AML-193 (cell line): ENCODE data around the gene DCAF6.
"Not testable (repeated sequence)": the region's sequence is repeated elsewhere in the genome, so short reads cannot be mapped to it uniquely, and the experiment has no call there.

Experiments
- DNase-seq, 2 experiments: peaks; one replicate each; lab custom pipeline; 2025; lab: John Stamatoyannopoulos, UW

DCAF6 gene

GRCh38 chr1:167923324-167924056 lies 13.0 kb upstream of the DCAF6 start:
- no peak for DNase-seq

GRCh38 chr1:167924102-167924501 lies 12.4 kb upstream of the DCAF6 start:
- no peak for DNase-seq

GRCh38 chr1:167924543-167925231 lies 11.8 kb upstream of the DCAF6 start:
- no peak for DNase-seq

DNA sequence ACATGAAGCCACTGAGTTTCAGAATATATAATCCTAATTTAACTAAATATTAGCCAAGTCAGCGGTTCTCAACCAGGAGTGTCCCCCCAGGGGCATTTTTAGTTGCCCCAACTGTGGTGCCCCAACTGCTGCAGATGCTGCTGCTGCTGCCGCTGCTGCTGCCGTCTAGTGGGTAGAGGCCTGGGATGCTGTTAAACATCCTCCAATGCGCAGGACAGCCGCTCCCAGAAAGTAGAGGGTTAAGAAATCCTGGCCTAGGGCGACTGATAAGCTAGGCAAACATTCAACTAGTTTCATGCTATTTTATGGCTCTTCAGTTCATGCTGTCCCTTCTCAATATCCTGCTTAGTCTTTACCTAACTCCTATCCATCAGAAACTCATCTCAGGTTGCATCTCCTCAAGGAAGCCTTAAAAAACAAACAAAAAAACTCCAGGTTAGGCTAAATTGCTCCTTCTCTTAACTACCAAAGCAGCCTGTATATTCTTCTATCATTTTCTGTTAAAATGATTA lies 9.9 kb upstream of the DCAF6 start:
- no peak for DNase-seq

DNA sequence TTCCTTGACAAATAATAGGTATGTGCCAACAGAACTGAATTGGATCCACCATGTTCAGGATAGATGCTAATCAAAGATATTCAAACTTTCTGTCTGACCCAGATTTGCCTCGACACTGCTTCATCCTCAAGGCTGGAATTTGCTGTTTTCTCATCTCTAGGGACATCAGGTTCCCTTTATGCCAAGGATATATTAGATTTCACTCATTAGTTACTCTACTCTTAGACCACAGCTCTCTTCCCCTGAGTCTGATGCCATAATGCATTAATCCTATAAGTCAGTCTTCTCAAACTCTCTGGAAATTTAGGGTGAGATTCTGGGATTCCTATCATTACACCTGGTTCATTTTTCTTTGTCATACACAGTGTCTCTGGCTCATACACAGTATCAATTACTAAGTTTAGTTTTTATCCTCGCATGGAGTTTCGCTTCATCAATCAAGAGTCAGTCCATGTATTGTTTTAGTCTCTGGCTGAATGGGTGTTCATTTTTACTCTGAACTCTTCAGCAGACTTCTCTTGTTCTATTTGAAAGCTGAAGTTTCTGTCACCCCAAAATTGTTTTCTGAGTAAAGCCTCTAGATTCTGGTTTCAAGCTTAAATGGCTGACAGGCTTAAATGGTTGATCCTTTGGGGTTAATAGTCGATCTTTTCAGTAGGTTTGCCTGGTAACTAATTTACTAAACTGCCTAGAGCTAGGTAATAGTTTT lies 9.3 kb upstream of the DCAF6 start:
- DNase-seq: no peak

DNA sequence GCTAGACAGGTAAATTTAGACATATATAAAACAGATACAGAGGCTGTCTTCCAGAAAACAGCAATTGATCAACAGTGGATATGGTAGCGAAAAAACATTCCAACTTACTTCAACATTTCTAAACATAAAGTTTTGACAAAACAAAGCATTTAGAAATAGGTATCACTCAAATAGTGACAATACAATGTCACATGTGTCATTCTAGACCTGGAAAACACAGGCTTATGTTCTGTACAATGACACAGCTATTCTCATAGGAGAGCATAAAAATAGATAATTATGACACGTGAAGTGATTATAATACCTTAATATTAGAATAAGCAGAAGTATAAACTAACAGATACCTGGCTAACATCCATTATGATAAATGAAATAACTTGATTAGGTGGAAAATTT lies 8.0 kb upstream of the DCAF6 start:
- DNase-seq: no peak

DNA sequence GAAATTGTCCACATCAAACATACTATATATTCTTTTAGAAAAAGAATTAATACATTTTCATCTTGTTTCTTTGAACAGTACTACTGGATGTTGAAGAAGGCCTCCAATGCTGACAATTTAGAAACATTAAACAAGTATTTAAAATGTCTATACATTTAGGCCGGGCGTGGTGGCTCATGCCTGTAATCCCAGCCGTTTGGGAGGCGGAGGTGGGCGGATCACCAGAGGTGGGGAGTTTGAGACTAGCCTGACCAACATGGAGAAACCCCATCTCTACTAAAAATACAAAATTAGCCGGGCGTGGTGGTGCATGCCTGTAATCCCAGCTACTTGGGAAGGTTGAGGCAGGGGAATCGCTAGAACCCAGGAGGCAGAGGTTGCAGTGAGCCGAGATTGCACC lies 7.6 kb upstream of the DCAF6 start:
- DNase-seq: not testable (repeated sequence)

GRCh38 chr1:167929725-167930124 lies 6.8 kb upstream of the DCAF6 start:
- DNase-seq: no peak

GRCh38 chr1:167933788-167934187 lies 2.7 kb upstream of the DCAF6 start:
- DNase-seq: no peak

- DNase-seq: peak in 1 of 2 experiments; percentile 40
These were observed 1.9 kb upstream of the DCAF6 start for GRCh38 chr1:167934426-167935215.

GRCh38 chr1:167935216-167936067 lies 1.0 kb upstream of the DCAF6 start:
- peak; percentile 40 for DNase-seq

- DNase-seq: peak; percentile 33 to 59
These were observed 636 bp downstream of the DCAF6 start, which contains the start of gene MPC2 for GRCh38 chr1:167936930-167937708. Gene MPC2 (minus strand): TSS chr1:167937072. CDS start chr1:167935841, 1,231 bp downstream.

- DNase-seq: no peak
These were observed 1.2 kb downstream of the DCAF6 start for GRCh38 chr1:167937709-167938010.

DNA sequence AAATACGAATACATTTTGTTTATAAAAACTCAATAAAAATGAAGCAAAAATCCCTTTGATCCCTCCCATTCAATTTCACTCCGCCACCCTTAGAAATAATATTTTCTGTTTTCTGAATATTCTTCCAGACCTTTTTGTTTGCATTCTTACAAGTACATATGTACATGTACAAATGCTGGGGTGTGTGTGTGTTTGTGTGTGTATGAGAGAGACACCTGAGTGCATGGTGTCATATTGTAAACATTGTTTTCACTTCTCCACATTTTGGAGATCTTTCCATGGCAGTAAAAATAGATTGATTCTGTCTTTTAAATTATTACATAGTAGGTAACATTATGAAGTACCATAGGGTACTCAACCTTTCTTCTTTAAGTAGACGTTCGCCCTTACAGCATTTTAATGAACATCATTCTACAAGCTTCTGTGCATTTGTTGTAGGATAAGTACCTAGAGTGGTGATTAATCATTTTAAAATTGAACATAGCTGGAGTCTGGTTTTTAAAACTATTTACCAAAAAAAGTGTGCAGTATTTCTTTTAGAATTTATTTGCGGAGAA lies 1.7 kb downstream of the DCAF6 start:
- no peak for DNase-seq

DNA sequence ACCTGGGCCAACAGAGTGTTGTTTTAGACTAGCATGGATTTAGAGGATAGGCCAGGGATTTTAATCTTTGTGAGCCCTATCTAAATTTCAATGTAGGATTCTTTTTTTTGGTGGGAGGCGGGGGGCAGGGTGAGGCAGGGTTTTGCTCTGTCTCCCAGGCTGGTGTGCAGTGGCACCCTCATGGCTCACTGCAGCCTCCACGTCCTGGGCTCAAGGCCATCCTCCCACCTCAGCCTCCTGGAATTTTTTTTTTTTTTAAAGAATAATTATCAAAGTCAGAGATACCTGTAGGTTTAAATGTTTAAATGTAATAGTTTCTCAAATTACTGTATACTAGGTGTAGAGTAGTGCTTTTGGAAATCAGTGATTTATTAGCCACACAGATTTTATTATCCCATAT lies 3.8 kb downstream of the DCAF6 start:
- DNase-seq: no peak

DNA sequence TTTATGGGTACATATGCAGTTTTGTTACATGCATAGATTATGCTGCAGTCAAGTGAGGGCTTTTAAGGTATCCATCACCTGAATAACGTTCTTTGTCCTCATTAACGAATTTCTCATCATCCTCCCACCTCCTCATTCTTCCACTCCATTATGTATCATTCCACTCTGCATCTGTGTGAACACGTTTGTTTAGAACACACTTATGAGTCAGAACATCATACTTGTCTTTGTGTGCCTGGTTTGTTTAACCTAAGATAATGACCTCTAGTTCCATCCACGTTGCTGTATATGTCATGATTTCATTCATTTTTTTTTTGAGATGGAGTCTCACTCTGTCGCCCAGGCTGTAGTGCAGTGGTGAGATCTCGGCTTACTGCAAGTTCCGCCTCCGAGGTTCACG lies 7.1 kb downstream of the DCAF6 start:
- DNase-seq: no peak

DNA sequence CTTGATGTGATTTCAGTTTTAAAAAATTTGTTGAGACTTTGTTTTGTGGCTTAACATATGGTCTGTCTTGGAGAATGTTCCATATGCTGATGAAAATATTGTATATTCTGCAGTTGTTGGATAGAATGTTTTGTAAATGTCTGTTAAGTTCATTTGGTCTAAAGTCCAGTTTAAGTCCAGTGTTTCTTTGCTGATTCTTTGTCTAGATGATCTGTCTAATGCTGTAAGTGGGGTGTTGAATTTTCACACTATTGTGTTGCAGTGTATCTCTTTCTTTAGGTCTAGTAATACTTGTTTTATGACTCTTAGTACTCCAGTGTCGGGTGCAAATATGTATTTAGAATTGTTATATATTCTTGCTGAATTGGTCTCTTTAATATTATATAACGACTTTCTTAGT lies 11.2 kb downstream of the DCAF6 start:
- DNase-seq: no peak

GRCh38 chr1:167949785-167950184 lies 13.3 kb downstream of the DCAF6 start:
- DNase-seq: no peak

GRCh38 chr1:167950569-167950968 lies 14.1 kb downstream of the DCAF6 start:
- DNase-seq: no peak

DNA sequence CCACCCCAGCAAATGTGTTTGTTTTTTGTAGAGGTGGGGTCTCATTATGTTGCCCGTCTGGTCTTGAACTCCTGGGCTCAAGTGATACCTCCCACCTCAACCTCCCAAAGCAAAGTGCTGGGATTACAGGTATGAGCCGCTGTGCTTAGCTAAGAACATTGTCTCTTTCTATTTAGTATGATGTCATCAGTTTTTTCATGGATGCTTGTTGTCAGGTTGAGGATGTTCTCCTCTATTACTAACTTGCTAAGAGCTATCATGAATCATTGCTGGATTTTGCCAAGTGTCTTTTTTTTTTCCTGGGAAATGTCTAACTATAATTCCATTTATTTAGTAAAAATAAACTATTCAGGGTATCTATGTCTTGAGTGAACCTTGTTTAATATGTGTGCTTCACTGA lies 19.4 kb downstream of the DCAF6 start:
- no peak for DNase-seq
